Stimulated activated effector memory CD8-positive, alpha-beta T cell treated with anti-CD3 and anti-CD28 coated beads, Interleukin-12 subunit alpha, Interleukin-12 subunit beta, amount 100 ng/mL, for 72 hours (primary cell): Measurements from ENCODE around the gene CD180.
"Not testable (repeated sequence)": the region's sequence is repeated elsewhere in the genome, so short reads cannot be mapped to it uniquely, and the experiment has no call there.

Source experiments
- ATAC-seq: fragments of 150-1000 bp; cut with Tn5 transposase; 2 replicates; pipeline ENCODE4 v1.10.0; 2021
- DNase-seq, 2 donors: peaks; one replicate each; pipeline ENCODE4 v3.0.0; 2021 to 2022; ENCODE audit warnings: low spot score in 2 of 2
- H3K27ac Mint-ChIP-seq: one replicate; pipeline ENCODE4 v1.8.0; 2022; ENCODE audit warnings: mild to moderate bottlenecking, mixed read lengths
- H3K36me3 Mint-ChIP-seq: one replicate; pipeline ENCODE4 v1.8.0; 2022; ENCODE audit warnings: mild to moderate bottlenecking, mixed read lengths
- H3K4me1 Mint-ChIP-seq: one replicate; pipeline ENCODE4 v1.8.0; 2022; ENCODE audit warnings: mixed read lengths
- H3K4me3 Mint-ChIP-seq: one replicate; pipeline ENCODE4 v1.8.0; 2022; ENCODE audit warnings: mild to moderate bottlenecking, mixed read lengths
- H3K9me3 Mint-ChIP-seq: one replicate; pipeline ENCODE4 v1.8.0; 2022; ENCODE audit warnings: mixed read lengths

The CD180 gene

GRCh38 chr5:67187006-67187715 is 9.4 kb downstream of the CD180 start:
- no peaks in the 10 kb centered on the region for H3K9me3 Mint-ChIP-seq
- H3K27ac Mint-ChIP-seq = peak overlapping the region; percentile 75
- peaks cover 45% of the 10 kb centered on the region for H3K4me1 Mint-ChIP-seq
- no peaks in the 10 kb centered on the region for H3K36me3 Mint-ChIP-seq
- DNase-seq = no peak
- H3K4me3 Mint-ChIP-seq = no peak overlapping the region
- ATAC-seq = no peak

GRCh38 chr5:67183859-67184258 is 12.7 kb downstream of the CD180 start:
- Mint-ChIP-seq H3K4me1 (peaks cover 54% of the 10 kb centered on the region), H3K27ac (no peak overlapping the region), H3K36me3 (no peaks in the 10 kb centered on the region), H3K9me3 (no peaks in the 10 kb centered on the region), H3K4me3 (no peak overlapping the region)
- ATAC-seq (no peak), DNase-seq (no peak)

- peaks cover 5% of the 10 kb centered on the region for H3K9me3 Mint-ChIP-seq
- H3K4me1 Mint-ChIP-seq = peaks cover 47% of the 10 kb centered on the region
- peak overlapping the region; percentile 26 for H3K4me3 Mint-ChIP-seq
- peak overlapping the region; percentile 80 for H3K27ac Mint-ChIP-seq
- DNase-seq = no peak
- H3K36me3 Mint-ChIP-seq = no peaks in the 10 kb centered on the region
- peak; percentile 43 for ATAC-seq
Measured at GRCh38 chr5:67182301-67182790, 14.3 kb downstream of the CD180 start.

- DNase-seq (no peak), ATAC-seq (peak; percentile 43)
- peaks cover 41% of the 10 kb centered on the region for H3K4me1 Mint-ChIP-seq
- peaks cover 8% of the 10 kb centered on the region for H3K9me3 Mint-ChIP-seq
- H3K36me3 Mint-ChIP-seq = no peaks in the 10 kb centered on the region
- H3K4me3 Mint-ChIP-seq = peak overlapping the region; percentile 26
- H3K27ac Mint-ChIP-seq = peak overlapping the region; percentile 80
Measured at GRCh38 chr5:67181648-67182221, 14.9 kb downstream of the CD180 start.

- no peaks in the 10 kb centered on the region for H3K36me3 Mint-ChIP-seq
Measured at GRCh38 chr5:67179697-67180361, 16.8 kb downstream of the CD180 start.

GRCh38 chr5:67178966-67179365 is 17.6 kb downstream of the CD180 start:
- Mint-ChIP-seq H3K4me1 (peaks cover 33% of the 10 kb centered on the region), H3K27ac (peak overlapping the region; percentile 58), H3K36me3 (no peaks in the 10 kb centered on the region), H3K4me3 (no peak overlapping the region), H3K9me3 (peaks cover 16% of the 10 kb centered on the region)
- ATAC-seq (no peak), DNase-seq (no peak)

More at GRCh38 chr5:67179697-67180361, 16.8 kb downstream of the CD180 start:
- DNase-seq (no peak), ATAC-seq (no peak)
- H3K9me3 Mint-ChIP-seq = peaks cover 16% of the 10 kb centered on the region
- H3K4me1 Mint-ChIP-seq = peaks cover 33% of the 10 kb centered on the region
- no peak overlapping the region for H3K27ac Mint-ChIP-seq
- H3K4me3 Mint-ChIP-seq = no peak overlapping the region

- Mint-ChIP-seq H3K4me1 (peaks cover 31% of the 10 kb centered on the region), H3K27ac (peak overlapping the region; percentile 58), H3K9me3 (peaks cover 16% of the 10 kb centered on the region), H3K4me3 (no peak overlapping the region), H3K36me3 (no peaks in the 10 kb centered on the region)
- peak; percentile 57 for ATAC-seq
- DNase-seq = no peak
Measured at GRCh38 chr5:67178085-67178484, 18.5 kb downstream of the CD180 start.

- Mint-ChIP-seq H3K4me3 (no peak overlapping the region), H3K27ac (peak overlapping the region; percentile 43), H3K9me3 (peaks cover 16% of the 10 kb centered on the region), H3K36me3 (no peaks in the 10 kb centered on the region), H3K4me1 (peaks cover 20% of the 10 kb centered on the region)
- ATAC-seq = no peak
- no peak for DNase-seq
Measured at GRCh38 chr5:67176936-67177335, 19.7 kb downstream of the CD180 start.

- H3K27ac Mint-ChIP-seq = no peak overlapping the region
- H3K9me3 Mint-ChIP-seq = peaks cover 16% of the 10 kb centered on the region
- no peak overlapping the region for H3K4me3 Mint-ChIP-seq
- H3K36me3 Mint-ChIP-seq = no peaks in the 10 kb centered on the region
- ATAC-seq (peak; percentile 75), DNase-seq (no peak)
- peaks cover 8% of the 10 kb centered on the region for H3K4me1 Mint-ChIP-seq
Measured at GRCh38 chr5:67173959-67174358, 22.6 kb downstream of the CD180 start.

GRCh38 chr5:67173351-67173750 is 23.2 kb downstream of the CD180 start:
- H3K4me3 Mint-ChIP-seq, H3K4me1 Mint-ChIP-seq, ATAC-seq, H3K27ac Mint-ChIP-seq, H3K36me3 Mint-ChIP-seq, DNase-seq: not testable (repeated sequence)
- peaks cover 14% of the 10 kb centered on the region for H3K9me3 Mint-ChIP-seq

GRCh38 chr5:67170767-67171166 is 25.8 kb downstream of the CD180 start:
- Mint-ChIP-seq H3K9me3 (peaks cover 2% of the 10 kb centered on the region), H3K27ac (no peak overlapping the region), H3K4me1 (peaks cover 24% of the 10 kb centered on the region), H3K36me3 (peaks cover 12% of the 10 kb centered on the region), H3K4me3 (no peak overlapping the region)
- no peak for ATAC-seq
- DNase-seq = no peak

- peak overlapping the region; percentile 97 for H3K27ac Mint-ChIP-seq
- peak overlapping the region; percentile 80 for H3K4me3 Mint-ChIP-seq
- ATAC-seq = no peak
- H3K9me3 Mint-ChIP-seq = no peaks in the 10 kb centered on the region
- peaks cover 42% of the 10 kb centered on the region for H3K4me1 Mint-ChIP-seq
- DNase-seq = no peak
- peaks cover 39% of the 10 kb centered on the region for H3K36me3 Mint-ChIP-seq
Measured at GRCh38 chr5:67168069-67168468, 28.5 kb downstream of the CD180 start.

GRCh38 chr5:67166460-67167285 is 29.9 kb downstream of the CD180 start:
- H3K4me3 Mint-ChIP-seq = peak overlapping the region; percentile 80
- H3K9me3 Mint-ChIP-seq = no peaks in the 10 kb centered on the region
- peaks cover 56% of the 10 kb centered on the region for H3K4me1 Mint-ChIP-seq
- DNase-seq (peak; percentile 57 to 82), ATAC-seq (peak; percentile 83)
- H3K27ac Mint-ChIP-seq = peak overlapping the region; percentile 97
- H3K36me3 Mint-ChIP-seq = peaks cover 53% of the 10 kb centered on the region

- DNase-seq (peak; percentile 68 to 88), ATAC-seq (peak; percentile 81)
- peak overlapping the region; percentile 97 for H3K27ac Mint-ChIP-seq
- H3K4me1 Mint-ChIP-seq = peaks cover 64% of the 10 kb centered on the region
- peaks cover 59% of the 10 kb centered on the region for H3K36me3 Mint-ChIP-seq
- H3K9me3 Mint-ChIP-seq = no peaks in the 10 kb centered on the region
- peak overlapping the region; percentile 80 for H3K4me3 Mint-ChIP-seq
Measured at GRCh38 chr5:67165526-67166459, 30.8 kb downstream of the CD180 start.
